NT2/D1 (cell line): ENCODE data around the gene CYGB.

Source experiments
- SUZ12 ChIP-seq: IDR thresholded peaks from 2 replicates; pipeline ENCODE4 v1.6.1; 2011; ENCODE audit not compliant: insufficient read length, insufficient read depth; ENCODE audit errors: extremely low read depth
- YY1 ChIP-seq: IDR thresholded peaks from 2 replicates; pipeline ENCODE4 v1.6.1; 2011; ENCODE audit not compliant: insufficient read length, insufficient read depth
- ZNF274 ChIP-seq: IDR thresholded peaks from 2 replicates; pipeline ENCODE4 v1.6.1; 2011; ENCODE audit warnings: mild to moderate bottlenecking, low read depth, low read length

DNA sequence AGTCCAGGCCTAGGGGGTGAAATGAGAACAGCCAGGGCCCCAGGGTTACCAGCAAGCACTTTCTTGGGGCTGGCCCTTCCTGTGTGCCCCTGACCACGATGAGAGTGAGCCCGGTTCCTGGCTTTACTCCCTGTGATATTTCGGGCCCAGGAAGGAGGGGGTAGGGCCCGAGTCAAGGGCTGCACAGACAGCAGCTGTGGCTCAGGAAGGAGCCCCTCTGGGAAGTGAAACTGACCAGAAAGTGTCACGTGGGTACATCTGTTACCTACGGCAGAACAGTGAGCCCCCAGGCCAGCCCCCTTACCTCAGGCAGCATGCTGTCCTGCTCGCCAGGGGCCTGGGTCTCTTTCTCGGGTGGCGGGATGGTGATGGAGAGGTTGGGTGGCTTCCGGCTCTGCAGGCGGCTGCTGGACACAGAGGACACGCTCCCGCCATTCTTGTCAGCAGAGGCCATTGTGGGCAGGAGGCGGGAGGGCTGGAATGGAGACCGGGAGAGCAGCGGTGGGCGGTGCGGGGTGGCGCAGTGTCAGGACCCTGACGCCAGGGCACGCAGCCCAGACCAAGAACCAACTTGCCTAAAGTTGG is 56.3 kb downstream of the CYGB start:
- TF ChIP-seq YY1, result no peak
- TF ChIP-seq SUZ12, result no peak
- no peak for TF ChIP-seq ZNF274
